WTC11 (cell line): Measurements from ENCODE around the gene CCNB2.

ENCODE experiments used
- ATF1 ChIP-seq: sonication (generic); formaldehyde crosslinking; IDR thresholded peaks from 2 replicates; pipeline ENCODE4 v1.8.1; 2023; ENCODE audit warnings: mild to moderate bottlenecking, moderate library complexity, missing genetic modification reagents
- CTCF ChIP-seq: fragments of 200-600 bp; IDR thresholded peaks from 2 replicates; pipeline ENCODE4 v1.8.0; 2022; ENCODE audit warnings: antibody characterized with exemption
- E2F4 ChIP-seq: sonication (generic); formaldehyde crosslinking; IDR thresholded peaks from 2 replicates; pipeline ENCODE4 v1.8.1; 2022; ENCODE audit warnings: low read depth, mild to moderate bottlenecking, moderate library complexity, missing genetic modification reagents, borderline replicate concordance

GRCh38 chr15:59143281-59143680 lies 38.3 kb downstream of the CCNB2 start:
- TF ChIP-seq CTCF: no peak
- no peak for TF ChIP-seq E2F4 (CRISPR knock-in tag)
- no peak for TF ChIP-seq ATF1 (CRISPR knock-in tag)
